ENCODE measurements around the gene EDA2R.

EDA2R gene

GRCh38 chrX:66601522-66601921, 37.4 kb downstream of the EDA2R start:
- H3K4me3 ChIP-seq (ENCODE audit: low read depth, low read length) = no peak overlapping the region
- no peak for TF ChIP-seq CTCF (IDR thresholded peaks at IDR 0.05)
- no peak overlapping the region for H3K27ac ChIP-seq
- H3K4me1 ChIP-seq = no peaks in the 10 kb centered on the region
- no peak overlapping the region for H3K4me2 ChIP-seq (ENCODE audit: low read length)
- no peak overlapping the region for H2AFZ ChIP-seq
- no peaks in the 10 kb centered on the region for H3K36me3 ChIP-seq (ENCODE audit: control insufficient read depth, insufficient read depth, low read length)
- H3K79me2 ChIP-seq = no peaks in the 10 kb centered on the region
- H3K27me3 ChIP-seq (ENCODE audit: control insufficient read depth, insufficient read depth, low read length) = no peaks in the 10 kb centered on the region
- H3K9me3 ChIP-seq (ENCODE audit: control insufficient read depth, low read length) = no peaks in the 10 kb centered on the region
- no peak overlapping the region for H3K9ac ChIP-seq

GRCh38 chrX:66579219-66579618, 59.7 kb downstream of the EDA2R start:
- Histone ChIP-seq H3K4me3 (ENCODE audit: low read depth, low read length) (no peak overlapping the region), H3K27me3 (ENCODE audit: control insufficient read depth, insufficient read depth, low read length) (no peaks in the 10 kb centered on the region), H3K4me1 (no peaks in the 10 kb centered on the region)

GRCh38 chrX:66553973-66554372, 84.9 kb downstream of the EDA2R start:
- Histone ChIP-seq H3K9me3 (ENCODE audit: control insufficient read depth, low read length) (no peaks in the 10 kb centered on the region), H3K4me3 (ENCODE audit: low read depth, low read length) (no peak overlapping the region), H3K9ac (no peak overlapping the region), H2AFZ (no peak overlapping the region), H3K27me3 (ENCODE audit: control insufficient read depth, insufficient read depth, low read length) (no peaks in the 10 kb centered on the region), H3K4me1 (no peaks in the 10 kb centered on the region), H3K27ac (no peak overlapping the region), H3K4me2 (ENCODE audit: low read length) (no peak overlapping the region), H3K36me3 (ENCODE audit: control insufficient read depth, insufficient read depth, low read length) (no peaks in the 10 kb centered on the region), H3K79me2 (no peaks in the 10 kb centered on the region)
- TF ChIP-seq CTCF (IDR thresholded peaks at IDR 0.05) = no peak

More at GRCh38 chrX:66579219-66579618, 59.7 kb downstream of the EDA2R start:
- Histone ChIP-seq H2AFZ (no peak overlapping the region), H3K9ac (no peak overlapping the region), H3K36me3 (ENCODE audit: control insufficient read depth, insufficient read depth, low read length) (no peaks in the 10 kb centered on the region), H3K4me2 (ENCODE audit: low read length) (no peak overlapping the region), H3K9me3 (ENCODE audit: control insufficient read depth, low read length) (no peaks in the 10 kb centered on the region), H3K79me2 (no peaks in the 10 kb centered on the region), H3K27ac (no peak overlapping the region)
- no peak for TF ChIP-seq CTCF (IDR thresholded peaks at IDR 0.05)

GRCh38 chrX:66547847-66548369, 91.0 kb downstream of the EDA2R start:
- Histone ChIP-seq H3K9me3 (ENCODE audit: control insufficient read depth, low read length) (no peaks in the 10 kb centered on the region), H3K4me3 (ENCODE audit: low read depth, low read length) (no peak overlapping the region), H3K9ac (no peak overlapping the region), H3K4me2 (ENCODE audit: low read length) (no peak overlapping the region), H3K27ac (no peak overlapping the region), H3K4me1 (no peaks in the 10 kb centered on the region), H3K27me3 (ENCODE audit: control insufficient read depth, insufficient read depth, low read length) (no peaks in the 10 kb centered on the region), H2AFZ (no peak overlapping the region), H3K79me2 (no peaks in the 10 kb centered on the region), H3K36me3 (ENCODE audit: control insufficient read depth, insufficient read depth, low read length) (no peaks in the 10 kb centered on the region)
- no peak for TF ChIP-seq CTCF (IDR thresholded peaks at IDR 0.05)
